Activated CD4-positive, alpha-beta memory T cell treated with anti-CD3 and anti-CD28 coated beads for 36 hours (primary cell): ENCODE data around the gene NECAB2. TPM values are rescaled to one million over a fixed set of nuclear protein-coding genes. Genes with fewer than 3 reads are reported as not detected.

Experiments used
- CTCF ChIA-PET: fragments of 350-600 bp; sonication (Branson Sonifier 250); formaldehyde crosslinking; loops from one replicate; lab custom pipeline; 2021; ENCODE audit warnings: antibody characterized with exemption, inconsistent platforms; lab: Charles Lee
- POLR2A ChIA-PET: fragments of 350-600 bp; sonication (Branson Sonifier 250); formaldehyde crosslinking; loops from one replicate; lab custom pipeline; 2021; ENCODE audit warnings: antibody characterized with exemption; lab: Charles Lee
- DNase-seq: peaks from one replicate; pipeline ENCODE4 v3.0.0-alpha.2; 2020
- H3K27ac Mint-ChIP-seq: one replicate; pipeline ENCODE4 v1.8.0; 2021; ENCODE audit warnings: mixed read lengths
- H3K27me3 Mint-ChIP-seq: one replicate; pipeline ENCODE4 v1.8.0; 2021; ENCODE audit warnings: mixed read lengths
- H3K36me3 Mint-ChIP-seq: one replicate; pipeline ENCODE4 v1.8.0; 2021; ENCODE audit warnings: mixed read lengths
- H3K4me1 Mint-ChIP-seq: one replicate; pipeline ENCODE4 v1.8.0; 2021; ENCODE audit warnings: low read depth, mixed read lengths
- H3K4me3 Mint-ChIP-seq: one replicate; pipeline ENCODE4 v1.8.0; 2021; ENCODE audit warnings: mild to moderate bottlenecking, mixed read lengths
- H3K9me3 Mint-ChIP-seq: one replicate; pipeline ENCODE4 v1.8.0; 2021; ENCODE audit warnings: mixed read lengths
- intact Hi-C: fragments of 100-400 bp; cut with micrococcal nuclease; formaldehyde crosslinking; loops from one replicate; pipeline ENCODE4 v1.15.1; 2023
- total RNA-seq, 2 experiments: library from RNA; stranded (reverse); gene quantifications; one replicate each; pipeline ENCODE4 v1.2.3, GENCODE V29; 2021

Gene NECAB2
- total RNA-seq, 2 experiments from 2014 or later = not detected

- intact Hi-C loops = no loop called here
- Mint-ChIP-seq H3K27ac (no peak overlapping the region), H3K27me3 (no peaks in the 10 kb centered on the region), H3K36me3 (no peaks in the 10 kb centered on the region), H3K4me1 (peaks cover 3% of the 10 kb centered on the region), H3K9me3 (no peaks in the 10 kb centered on the region), H3K4me3 (no peak overlapping the region)
- CTCF ChIA-PET = no interaction called here
- no peak for DNase-seq
- POLR2A ChIA-PET = no interaction called here
These were observed 37.1 kb upstream of the NECAB2 start for GRCh38 chr16:83930730-83931500.

DNA sequence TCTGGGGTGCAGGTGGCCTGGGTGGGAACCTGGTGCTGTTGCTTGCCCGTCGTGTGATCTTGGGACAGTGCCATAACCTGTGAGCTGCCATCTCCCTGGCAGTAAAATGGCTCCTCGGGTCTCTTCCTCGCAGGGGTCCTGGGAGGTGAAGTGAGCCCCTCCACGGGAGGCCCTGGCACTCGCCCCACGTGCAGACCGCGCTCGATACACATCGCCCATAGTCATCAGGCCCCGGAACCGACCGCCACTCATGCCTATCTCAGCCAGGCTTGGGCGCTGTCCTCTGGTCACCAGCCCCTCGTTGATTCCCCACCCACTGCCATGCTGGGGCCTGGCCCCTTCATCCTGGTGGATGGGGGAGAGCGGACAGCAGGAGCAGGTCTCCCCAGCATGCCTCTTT, 36.5 kb upstream of the NECAB2 start:
- Mint-ChIP-seq H3K27me3 (no peaks in the 10 kb centered on the region), H3K36me3 (no peaks in the 10 kb centered on the region), H3K27ac (no peak overlapping the region), H3K9me3 (no peaks in the 10 kb centered on the region), H3K4me1 (peaks cover 1% of the 10 kb centered on the region), H3K4me3 (no peak overlapping the region)
- POLR2A ChIA-PET = no interaction called here
- intact Hi-C loops = no loop called here
- CTCF ChIA-PET = no interaction called here
- DNase-seq = no peak

DNA sequence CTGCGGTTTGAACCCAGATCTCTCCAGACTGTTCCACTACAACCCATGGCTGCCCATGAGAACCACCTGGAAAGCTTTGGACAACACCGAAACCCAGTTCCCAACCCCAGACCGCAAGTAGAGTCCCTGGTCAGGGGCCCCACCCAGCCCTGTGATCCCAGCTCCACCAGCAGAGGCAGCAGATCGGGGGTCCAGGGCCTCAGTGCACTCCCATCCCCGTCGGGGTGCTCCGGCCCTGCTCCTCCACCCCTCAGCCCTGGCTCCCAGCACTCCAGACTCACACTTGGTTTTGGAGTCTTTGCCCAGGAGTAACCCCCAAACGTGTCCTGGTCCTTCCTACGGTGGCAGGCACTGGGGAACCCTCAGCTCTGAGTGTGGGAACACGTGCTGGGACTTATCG, 35.7 kb upstream of the NECAB2 start:
- no peak for DNase-seq
- H3K9me3 Mint-ChIP-seq = no peaks in the 10 kb centered on the region
- no peaks in the 10 kb centered on the region for H3K36me3 Mint-ChIP-seq
- ChIA-PET CTCF (no interaction called here), POLR2A (interaction anchor here (0.6 kb wide), 1 partner anchor 20 kb away, joined by 3 read pairs; no protein-coding TSS in a partner anchor)
- no peaks in the 10 kb centered on the region for H3K27me3 Mint-ChIP-seq
- no peak overlapping the region for H3K4me3 Mint-ChIP-seq
- no peak overlapping the region for H3K27ac Mint-ChIP-seq
- no peaks in the 10 kb centered on the region for H3K4me1 Mint-ChIP-seq
- intact Hi-C loops = no loop called here

- H3K4me3 Mint-ChIP-seq = no peak overlapping the region
- H3K36me3 Mint-ChIP-seq = no peaks in the 10 kb centered on the region
- H3K4me1 Mint-ChIP-seq = no peaks in the 10 kb centered on the region
- H3K27ac Mint-ChIP-seq = no peak overlapping the region
- intact Hi-C loops = no loop called here
- CTCF ChIA-PET = no interaction called here
- no peaks in the 10 kb centered on the region for H3K27me3 Mint-ChIP-seq
- H3K9me3 Mint-ChIP-seq = no peaks in the 10 kb centered on the region
- POLR2A ChIA-PET = no interaction called here
- no peak for DNase-seq
These were observed 34.9 kb upstream of the NECAB2 start for GRCh38 chr16:83932955-83933673.

- Mint-ChIP-seq H3K27me3 (no peaks in the 10 kb centered on the region), H3K36me3 (no peaks in the 10 kb centered on the region), H3K4me3 (no peak overlapping the region), H3K27ac (no peak overlapping the region), H3K9me3 (no peaks in the 10 kb centered on the region), H3K4me1 (no peaks in the 10 kb centered on the region)
- DNase-seq = no peak
- intact Hi-C loops = no loop called here
- ChIA-PET POLR2A (no interaction called here), CTCF (no interaction called here)
These were observed 34.0 kb upstream of the NECAB2 start for GRCh38 chr16:83933885-83934683.

GRCh38 chr16:83934684-83934977, 33.4 kb upstream of the NECAB2 start:
- no peak overlapping the region for H3K4me3 Mint-ChIP-seq
- no peaks in the 10 kb centered on the region for H3K4me1 Mint-ChIP-seq
- DNase-seq = no peak
- H3K27ac Mint-ChIP-seq = no peak overlapping the region
- CTCF ChIA-PET = no interaction called here
- intact Hi-C loops = no loop called here
- H3K9me3 Mint-ChIP-seq = no peaks in the 10 kb centered on the region
- no peaks in the 10 kb centered on the region for H3K27me3 Mint-ChIP-seq
- POLR2A ChIA-PET = no interaction called here
- H3K36me3 Mint-ChIP-seq = no peaks in the 10 kb centered on the region

GRCh38 chr16:83935005-83935857, 32.8 kb upstream of the NECAB2 start:
- no peak overlapping the region for H3K27ac Mint-ChIP-seq
- intact Hi-C loops = no loop called here
- POLR2A ChIA-PET = no interaction called here
- no peak overlapping the region for H3K4me3 Mint-ChIP-seq
- no peaks in the 10 kb centered on the region for H3K27me3 Mint-ChIP-seq
- no peaks in the 10 kb centered on the region for H3K9me3 Mint-ChIP-seq
- no peaks in the 10 kb centered on the region for H3K36me3 Mint-ChIP-seq
- H3K4me1 Mint-ChIP-seq = no peaks in the 10 kb centered on the region
- CTCF ChIA-PET = no interaction called here
- DNase-seq = no peak

GRCh38 chr16:83935858-83936255, 32.2 kb upstream of the NECAB2 start:
- no peak overlapping the region for H3K27ac Mint-ChIP-seq
- H3K27me3 Mint-ChIP-seq = no peaks in the 10 kb centered on the region
- H3K9me3 Mint-ChIP-seq = no peaks in the 10 kb centered on the region
- no peaks in the 10 kb centered on the region for H3K36me3 Mint-ChIP-seq
- ChIA-PET CTCF (no interaction called here), POLR2A (no interaction called here)
- no peak for DNase-seq
- intact Hi-C loops = no loop called here
- no peak overlapping the region for H3K4me3 Mint-ChIP-seq
- no peaks in the 10 kb centered on the region for H3K4me1 Mint-ChIP-seq

- CTCF ChIA-PET = no interaction called here
These were observed 31.4 kb upstream of the NECAB2 start for GRCh38 chr16:83936581-83937165.

DNA sequence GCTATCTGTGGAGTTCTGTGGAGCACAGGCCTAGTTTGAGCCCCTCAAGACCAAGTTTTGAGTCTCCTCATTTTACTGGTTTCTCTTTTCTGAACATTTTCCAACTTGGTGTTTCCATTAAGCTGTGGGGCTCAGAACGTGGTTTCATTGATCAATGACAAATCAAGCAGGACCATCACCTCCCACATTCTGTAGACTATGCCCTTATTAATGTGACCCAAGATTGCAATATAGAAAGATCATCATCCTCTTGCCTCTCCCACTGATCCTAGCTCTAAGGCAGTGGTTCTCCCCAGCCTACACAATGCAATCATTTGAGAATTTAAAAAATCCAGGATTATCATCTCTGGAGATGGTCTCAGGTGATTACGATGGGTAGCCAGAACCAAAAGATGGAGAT, 30.8 kb upstream of the NECAB2 start:
- no peaks in the 10 kb centered on the region for H3K36me3 Mint-ChIP-seq
- H3K9me3 Mint-ChIP-seq = no peaks in the 10 kb centered on the region
- H3K4me3 Mint-ChIP-seq = no peak overlapping the region
- intact Hi-C loops = no loop called here
- H3K27me3 Mint-ChIP-seq = no peaks in the 10 kb centered on the region
- H3K4me1 Mint-ChIP-seq = no peaks in the 10 kb centered on the region
- DNase-seq = no peak
- no peak overlapping the region for H3K27ac Mint-ChIP-seq
- ChIA-PET POLR2A (no interaction called here), CTCF (no interaction called here)

More at GRCh38 chr16:83936581-83937165, 31.4 kb upstream of the NECAB2 start:
- no peak overlapping the region for H3K4me3 Mint-ChIP-seq
- H3K4me1 Mint-ChIP-seq = no peaks in the 10 kb centered on the region
- no peak for DNase-seq
- H3K36me3 Mint-ChIP-seq = no peaks in the 10 kb centered on the region
- no peaks in the 10 kb centered on the region for H3K9me3 Mint-ChIP-seq
- POLR2A ChIA-PET = no interaction called here
- intact Hi-C loops = no loop called here
- H3K27ac Mint-ChIP-seq = no peak overlapping the region
- H3K27me3 Mint-ChIP-seq = no peaks in the 10 kb centered on the region

- H3K36me3 Mint-ChIP-seq = no peaks in the 10 kb centered on the region
- no peak for DNase-seq
- no peaks in the 10 kb centered on the region for H3K4me1 Mint-ChIP-seq
- H3K27ac Mint-ChIP-seq = no peak overlapping the region
- H3K9me3 Mint-ChIP-seq = no peaks in the 10 kb centered on the region
- intact Hi-C loops = no loop called here
- ChIA-PET POLR2A (no interaction called here), CTCF (no interaction called here)
- no peaks in the 10 kb centered on the region for H3K27me3 Mint-ChIP-seq
- no peak overlapping the region for H3K4me3 Mint-ChIP-seq
These were observed 29.8 kb upstream of the NECAB2 start for GRCh38 chr16:83937922-83938885.
